Neuronal stem cell (in vitro differentiated cells): ENCODE data around the gene BCR.

Experiments used
- DNase-seq: peaks from one replicate; pipeline ENCODE4 v3.0.0-alpha.2; 2013; ENCODE audit warnings: low spot score
- H2AFZ ChIP-seq: one replicate; pipeline ENCODE4 v1.6.1; 2013; ENCODE audit warnings: mild to moderate bottlenecking, low read length, inconsistent platforms
- H2AK5ac ChIP-seq: 2 replicates; pipeline ENCODE4 v1.6.1; 2013; ENCODE audit warnings: low read depth, mild to moderate bottlenecking, inconsistent platforms, low read length, moderate library complexity, mixed read lengths
- H2BK120ac ChIP-seq: 2 replicates; pipeline ENCODE4 v1.6.1; 2013; ENCODE audit warnings: low read depth, mild to moderate bottlenecking, inconsistent platforms, low read length, moderate library complexity, mixed read lengths
- H2BK12ac ChIP-seq: one replicate; pipeline ENCODE4 v1.6.1; 2013; ENCODE audit warnings: low read length, inconsistent platforms
- H2BK15ac ChIP-seq: 2 replicates; pipeline ENCODE4 v1.6.1; 2013; ENCODE audit warnings: mild to moderate bottlenecking, low read length, inconsistent platforms, mixed read lengths
- H2BK5ac ChIP-seq: one replicate; pipeline ENCODE4 v1.6.1; 2013; ENCODE audit warnings: inconsistent platforms, mild to moderate bottlenecking, low read length, moderate library complexity
- H3K14ac ChIP-seq: one replicate; pipeline ENCODE4 v1.6.1; 2013; ENCODE audit warnings: low read length, inconsistent platforms
- H3K18ac ChIP-seq: 2 replicates; pipeline ENCODE4 v1.6.1; 2013; ENCODE audit warnings: low read length, inconsistent platforms
- H3K23ac ChIP-seq: 2 replicates; pipeline ENCODE4 v1.6.1; 2013; ENCODE audit warnings: low read depth, mild to moderate bottlenecking, mixed read lengths, low read length, inconsistent platforms; ENCODE audit not compliant: poor library complexity
- H3K27ac ChIP-seq: replicated peaks from 3 replicates; pipeline ENCODE4 v1.5.1; 2013; ENCODE audit warnings: low read length, inconsistent platforms
- H3K27me3 ChIP-seq, 3 experiments: 2 replicates each; pipeline ENCODE4 v1.6.1; 2013; ENCODE audit warnings: low read length in 3 of 3, mild to moderate bottlenecking in 2 of 3, inconsistent platforms in 1 of 3, low read depth in 1 of 3, mixed read lengths in 1 of 3, moderate library complexity in 1 of 3; ENCODE audit not compliant: control insufficient read depth in 3 of 3, insufficient read depth in 3 of 3
- H3K36me3 ChIP-seq, 2 donors: replicated peaks in 1 of 2; 2 replicates each; pipeline ENCODE4 v1.6.1; 2013; ENCODE audit warnings: low read length in 2 of 2; ENCODE audit not compliant: control insufficient read depth in 2 of 2, insufficient read depth in 2 of 2
- H3K4ac ChIP-seq: 2 replicates; pipeline ENCODE4 v1.6.1; 2013; ENCODE audit warnings: inconsistent platforms, mild to moderate bottlenecking, low read length, moderate library complexity
- H3K4me1 ChIP-seq, 2 donors: 1 replicate in 1 of 2; 2 replicates in 1 of 2; pipeline ENCODE4 v1.6.1; 2013; ENCODE audit warnings: low read length in 2 of 2, low read depth in 1 of 2; ENCODE audit not compliant: control insufficient read depth in 2 of 2, insufficient read depth in 1 of 2
- H3K4me2 ChIP-seq: one replicate; pipeline ENCODE4 v1.6.1; 2013; ENCODE audit warnings: mild to moderate bottlenecking, low read length, inconsistent platforms; ENCODE audit not compliant: insufficient read depth, poor library complexity, severe bottlenecking
- H3K4me3 ChIP-seq, 2 donors: 2 replicates each; pipeline ENCODE4 v1.5.1; 2013; ENCODE audit warnings: low read length in 2 of 2, mild to moderate bottlenecking in 2 of 2, inconsistent platforms in 1 of 2, moderate library complexity in 1 of 2
- H3K79me1 ChIP-seq: one replicate; pipeline ENCODE4 v1.6.1; 2013; ENCODE audit warnings: low read depth, mild to moderate bottlenecking, inconsistent platforms, low read length, moderate library complexity
- H3K9ac ChIP-seq: one replicate; pipeline ENCODE4 v1.6.1; 2013; ENCODE audit warnings: mild to moderate bottlenecking, low read depth, low read length, inconsistent platforms; ENCODE audit not compliant: poor library complexity
- H3K9me3 ChIP-seq, 2 donors: replicated peaks in 1 of 2; 2 replicates each; pipeline versions ENCODE3 to v1.6.1; 2013; ENCODE audit warnings: low read length in 2 of 2, mild to moderate bottlenecking in 2 of 2, inconsistent platforms in 1 of 2, low read depth in 1 of 2, mixed read lengths in 1 of 2, moderate library complexity in 1 of 2; ENCODE audit not compliant: control insufficient read depth in 2 of 2, insufficient read depth in 1 of 2
- H4K8ac ChIP-seq: one replicate; pipeline ENCODE4 v1.6.1; 2013; ENCODE audit warnings: low read depth, mild to moderate bottlenecking, inconsistent platforms, low read length, moderate library complexity
- H4K91ac ChIP-seq: one replicate; pipeline ENCODE4 v1.6.1; 2013; ENCODE audit warnings: low read length, low read depth, mild to moderate bottlenecking, inconsistent platforms; ENCODE audit not compliant: poor library complexity
- WGBS, 2 donors: extraction: QIAGEN DNeasy Blood & Tissue Kit; methylation state at CpG; one replicate each; pipeline ENCODE4 v1.1.7; 2013; ENCODE audit warnings: missing lambda C conversion rate in 2 of 2, mixed read lengths in 1 of 2; ENCODE audit not compliant: insufficient read length in 2 of 2, insufficient replicate concordance in 1 of 2; ENCODE audit errors: extremely low coverage in 2 of 2; 5-methylcytosine and 5-hydroxymethylcytosine counted together

BCR gene

GRCh38 chr22:23281406-23282088, 101.2 kb downstream of the BCR start:
- Histone ChIP-seq H2BK15ac (no peak overlapping the region), H3K4me1 (peaks cover 3 to 5% of the 10 kb centered on the region in 2 donors), H3K27ac (no peak overlapping the region), H2BK12ac (no peak overlapping the region), H3K23ac (peak overlapping the region; percentile 100), H3K4me3 (no peak overlapping the region), H4K91ac (no peak overlapping the region), H3K27me3 (no peaks in the 10 kb centered on the region), H3K14ac (no peak overlapping the region), H2BK120ac (no peak overlapping the region), H2BK5ac (peak overlapping the region; percentile 80), H3K4ac (no peak overlapping the region), H4K8ac (no peak overlapping the region), H3K4me2 (no peak overlapping the region), H2AFZ (no peak overlapping the region), H3K9ac (peak overlapping the region; percentile 33), H3K79me1 (peaks cover 6% of the 10 kb centered on the region), H3K18ac (peak overlapping the region; percentile 68), H3K36me3 (peaks cover 43 to 89% of the 10 kb centered on the region in 2 donors), H2AK5ac (peak overlapping the region; percentile 68), H3K9me3 (peaks cover 0 to 1% of the 10 kb centered on the region in 2 donors)
- no CpG with 5 or more reads among the region's 21 CpGs for WGBS, 2 donors
- DNase-seq = peak; percentile 84

- peak overlapping the region in 1 of 2 donors; percentile 7 for H3K4me3 ChIP-seq
- no peak overlapping the region for H3K4me2 ChIP-seq
- peaks cover 6% of the 10 kb centered on the region for H3K79me1 ChIP-seq
- H3K27ac ChIP-seq = no peak overlapping the region
- no peaks in the 10 kb centered on the region for H3K27me3 ChIP-seq
- H3K9ac ChIP-seq = no peak overlapping the region
- H3K9me3 ChIP-seq = peaks cover 0 to 1% of the 10 kb centered on the region in 2 donors
- no peak overlapping the region for H3K18ac ChIP-seq
- DNase-seq = no peak
- no peak overlapping the region for H3K4ac ChIP-seq
- no peak overlapping the region for H3K14ac ChIP-seq
- H2BK5ac ChIP-seq = no peak overlapping the region
- H2BK12ac ChIP-seq = no peak overlapping the region
- peak overlapping the region; percentile 20 for H2AK5ac ChIP-seq
- H3K4me1 ChIP-seq = peaks cover 3 to 5% of the 10 kb centered on the region in 2 donors
- WGBS, 2 donors = no CpG with 5 or more reads among the region's 16 CpGs
- H3K23ac ChIP-seq = peak overlapping the region; percentile 100
- peaks cover 42 to 89% of the 10 kb centered on the region in 2 donors for H3K36me3 ChIP-seq
- no peak overlapping the region for H2BK120ac ChIP-seq
- no peak overlapping the region for H2AFZ ChIP-seq
- H4K91ac ChIP-seq = no peak overlapping the region
- no peak overlapping the region for H2BK15ac ChIP-seq
- no peak overlapping the region for H4K8ac ChIP-seq
Measured at GRCh38 chr22:23282089-23282501, 101.8 kb downstream of the BCR start.

- Histone ChIP-seq H3K14ac (no peak overlapping the region), H3K9ac (no peak overlapping the region), H2BK5ac (no peak overlapping the region), H3K9me3 (peaks cover 0 to 1% of the 10 kb centered on the region in 2 donors), H3K36me3 (peaks cover 41 to 89% of the 10 kb centered on the region in 2 donors), H3K27ac (no peak overlapping the region), H3K4me1 (peaks cover 3 to 5% of the 10 kb centered on the region in 2 donors), H2BK15ac (no peak overlapping the region), H2AK5ac (peak overlapping the region; percentile 20), H2BK120ac (no peak overlapping the region), H3K4ac (no peak overlapping the region), H4K91ac (no peak overlapping the region), H3K4me2 (no peak overlapping the region), H3K79me1 (peaks cover 6% of the 10 kb centered on the region), H3K27me3 (no peaks in the 10 kb centered on the region), H3K4me3 (no peak overlapping the region), H2AFZ (no peak overlapping the region), H2BK12ac (no peak overlapping the region), H3K23ac (peak overlapping the region; percentile 100), H3K18ac (no peak overlapping the region), H4K8ac (no peak overlapping the region)
- WGBS, 2 donors = no CpG with 5 or more reads among the region's 10 CpGs
- DNase-seq = no peak
Measured at GRCh38 chr22:23282516-23282915, 102.2 kb downstream of the BCR start.

GRCh38 chr22:23282986-23283385, 102.7 kb downstream of the BCR start:
- no peak overlapping the region for H2BK5ac ChIP-seq
- H3K4ac ChIP-seq = no peak overlapping the region
- H3K27me3 ChIP-seq = no peaks in the 10 kb centered on the region
- H3K14ac ChIP-seq = no peak overlapping the region
- no peak overlapping the region for H3K4me2 ChIP-seq
- peak overlapping the region; percentile 13 for H2AK5ac ChIP-seq
- H2BK15ac ChIP-seq = no peak overlapping the region
- H2BK12ac ChIP-seq = no peak overlapping the region
- no peak overlapping the region for H2BK120ac ChIP-seq
- no CpG with 5 or more reads among the region's 11 CpGs for WGBS, 2 donors
- peaks cover 3 to 5% of the 10 kb centered on the region in 2 donors for H3K4me1 ChIP-seq
- peak overlapping the region; percentile 26 for H4K91ac ChIP-seq
- no peak for DNase-seq
- H3K79me1 ChIP-seq = peaks cover 6% of the 10 kb centered on the region
- no peak overlapping the region for H2AFZ ChIP-seq
- H3K23ac ChIP-seq = peak overlapping the region; percentile 47
- no peak overlapping the region for H3K4me3 ChIP-seq
- H3K9ac ChIP-seq = no peak overlapping the region
- H4K8ac ChIP-seq = no peak overlapping the region
- no peak overlapping the region for H3K18ac ChIP-seq
- H3K9me3 ChIP-seq = peaks cover 0 to 1% of the 10 kb centered on the region in 2 donors
- H3K36me3 ChIP-seq = peaks cover 39 to 89% of the 10 kb centered on the region in 2 donors
- H3K27ac ChIP-seq = no peak overlapping the region
